GM23338 (cell line): ENCODE results near the gene TNFRSF19.

Experiments
- CREB1 ChIP-seq: fragments of 250-450 bp; sonication (Bioruptor Pico); IDR thresholded peaks from 2 replicates; pipeline ENCODE4 v1.5.0; 2020; ENCODE audit warnings: low read depth, mild to moderate bottlenecking, moderate library complexity
- CTCF ChIP-seq, 2 experiments: fragments of 200-600 bp in 1 of 2; sonication (generic) in 1 of 2; conservative IDR thresholded peaks; 2 replicates each; pipeline versions ENCODE4 v1.5.1 to v1.6.1; 2016 to 2017; ENCODE audit warnings: antibody characterized with exemption in 2 of 2, low read depth in 2 of 2, mild to moderate bottlenecking in 2 of 2, moderate library complexity in 1 of 2
- EZH2 ChIP-seq: fragments of 200-600 bp; sonication (generic); IDR thresholded peaks from one replicate; pipeline ENCODE4 v1.8.0; 2017; ENCODE audit warnings: antibody characterized with exemption, mild to moderate bottlenecking, low read depth; ENCODE audit not compliant: unreplicated experiment
- EZH2phosphoT487 ChIP-seq: fragments of 200-600 bp; sonication (generic); IDR thresholded peaks from one replicate; pipeline ENCODE4 v1.8.1; 2018; ENCODE audit warnings: antibody characterized with exemption; ENCODE audit not compliant: unreplicated experiment

DNA sequence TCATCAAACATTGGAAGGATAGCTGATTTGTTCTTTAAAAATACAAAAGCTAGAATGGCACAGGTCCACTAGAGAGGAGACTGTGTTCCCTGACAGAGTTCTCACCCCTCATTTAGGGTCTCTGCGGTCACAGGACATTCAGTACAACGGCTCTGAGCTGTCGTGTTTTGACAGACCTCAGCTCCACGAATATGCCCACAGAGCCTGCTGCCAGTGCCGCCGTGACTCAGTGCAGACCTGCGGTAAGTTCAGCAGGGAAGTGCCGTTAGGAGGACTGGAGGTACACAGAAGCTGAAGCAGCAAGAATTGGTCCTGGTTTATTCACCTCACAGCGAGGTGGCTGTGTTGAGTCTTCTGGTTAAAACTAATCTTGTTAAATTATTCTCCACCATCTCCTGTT, 90.0 kb downstream of the TNFRSF19 start:
- no peak for TF ChIP-seq EZH2phosphoT487
- no peak for TF ChIP-seq CTCF (conservative IDR thresholded peaks at IDR 0.05; ENCODE audit: low read depth in 2 of 2)
- TF ChIP-seq EZH2: no peak
- no peak for TF ChIP-seq CREB1 (CRISPR knock-in tag)
